GM18909 (cell line): ENCODE data around the gene TMPRSS4.

Experiments
- ATAC-seq: cut with Tn5 transposase; IDR thresholded peaks from one replicate; pipeline ENCODE4 v1.9.1; 2021; ENCODE audit warnings: mild to moderate bottlenecking; ENCODE audit not compliant: unreplicated experiment, poor library complexity

The TMPRSS4 gene

GRCh38 chr11:118076754-118077281 is at the start of gene TMPRSS4:
TMPRSS4 (plus strand) TSS chr11:118077078; CDS start chr11:118077303, 225 bp downstream.
- no peak for ATAC-seq

- no peak for ATAC-seq
These were observed 49.2 kb upstream of the TMPRSS4 start for GRCh38 chr11:118027694-118028093.

- ATAC-seq = no peak
These were observed 48.3 kb upstream of the TMPRSS4 start for GRCh38 chr11:118028626-118029025.

- ATAC-seq = no peak
These were observed 43.4 kb upstream of the TMPRSS4 start for GRCh38 chr11:118033443-118033842.

- no peak for ATAC-seq
These were observed 34.7 kb upstream of the TMPRSS4 start for GRCh38 chr11:118042141-118042540.

- no peak for ATAC-seq
These were observed 34.1 kb upstream of the TMPRSS4 start for GRCh38 chr11:118042796-118043195.

GRCh38 chr11:118045191-118045590 is 31.7 kb upstream of the TMPRSS4 start:
- no peak for ATAC-seq

GRCh38 chr11:118046051-118046963 is 30.6 kb upstream of the TMPRSS4 start:
- ATAC-seq = no peak

GRCh38 chr11:118046964-118047700 is 29.7 kb upstream of the TMPRSS4 start:
- ATAC-seq = no peak

- ATAC-seq = no peak
These were observed 29.1 kb upstream of the TMPRSS4 start for GRCh38 chr11:118047749-118048148.

GRCh38 chr11:118048472-118049370 is 28.2 kb upstream of the TMPRSS4 start:
- no peak for ATAC-seq

- no peak for ATAC-seq
These were observed 27.1 kb upstream of the TMPRSS4 start for GRCh38 chr11:118049771-118050170.

GRCh38 chr11:118050208-118050891 is 26.5 kb upstream of the TMPRSS4 start:
- no peak for ATAC-seq

- no peak for ATAC-seq
These were observed 25.7 kb upstream of the TMPRSS4 start for GRCh38 chr11:118051136-118051610.

- ATAC-seq = no peak
These were observed 25.0 kb upstream of the TMPRSS4 start for GRCh38 chr11:118051611-118052461.

GRCh38 chr11:118052581-118053206 is 24.2 kb upstream of the TMPRSS4 start:
- ATAC-seq = no peak

GRCh38 chr11:118054712-118055640 is 21.9 kb upstream of the TMPRSS4 start:
- no peak for ATAC-seq
